Measurements from ENCODE around the gene ARID3A.

Gene ARID3A

GRCh38 chr19:958967-959855, 33.4 kb downstream of the ARID3A start:
- peaks cover 16% of the 10 kb centered on the region; the same call in 1 of the 2 replicates for H3K36me3 ChIP-seq (ENCODE audit: insufficient read depth, low read length)
- H4K20me1 ChIP-seq (ENCODE audit: insufficient read depth, low read length, poor library complexity, severe bottlenecking) = no peaks in the 10 kb centered on the region

GRCh38 chr19:960020-960419, 34.2 kb downstream of the ARID3A start:
- H3K9ac ChIP-seq (ENCODE audit: low read depth, low read length, poor library complexity, severe bottlenecking) = no peak overlapping the region
- no peaks in the 10 kb centered on the region for H3F3A ChIP-seq (ENCODE audit: low read depth)
- no peak overlapping the region for H3K4me2 ChIP-seq (ENCODE audit: low read depth, low read length, poor library complexity, severe bottlenecking)
- H3K36me3 ChIP-seq (ENCODE audit: insufficient read depth, low read length) = peaks cover 24% of the 10 kb centered on the region; the same call in 1 of the 2 replicates
- no peaks in the 10 kb centered on the region for H3K9me3 ChIP-seq (ENCODE audit: insufficient read depth, low read depth, low read length)
- no peaks in the 10 kb centered on the region for H3K27me3 ChIP-seq (ENCODE audit: insufficient read depth, low read length, poor library complexity, severe bottlenecking)
- H3K9me2 ChIP-seq (replicated peaks; ENCODE audit: low read depth, low read length) = no peaks in the 10 kb centered on the region
- no peak overlapping the region for H2AFZ ChIP-seq (ENCODE audit: low read length)
- no peaks in the 10 kb centered on the region for H3K4me1 ChIP-seq (ENCODE audit: insufficient read depth, low read length, poor library complexity, severe bottlenecking)
- H4K20me1 ChIP-seq (ENCODE audit: insufficient read depth, low read length, poor library complexity, severe bottlenecking) = no peaks in the 10 kb centered on the region
- H3K4me3 ChIP-seq (ENCODE audit: low read length, poor library complexity, severe bottlenecking) = no peak overlapping the region
- TF ChIP-seq CTCF (conservative IDR thresholded peaks at IDR 0.05; ENCODE audit: low read length) = no peak
- TF ChIP-seq EZH2phosphoT487 (IDR thresholded peaks at IDR 0.05; ENCODE audit: borderline replicate concordance) = no peak
- H3K79me2 ChIP-seq (ENCODE audit: insufficient read depth, low read length) = peaks cover 5% of the 10 kb centered on the region; the same call in 1 of the 2 replicates

More at GRCh38 chr19:958967-959855, 33.4 kb downstream of the ARID3A start:
- Histone ChIP-seq H2AFZ (ENCODE audit: low read length) (no peak overlapping the region), H3K4me2 (ENCODE audit: low read depth, low read length, poor library complexity, severe bottlenecking) (no peak overlapping the region), H3K27me3 (ENCODE audit: insufficient read depth, low read length, poor library complexity, severe bottlenecking) (no peaks in the 10 kb centered on the region), H3K79me2 (ENCODE audit: insufficient read depth, low read length) (peaks cover 10% of the 10 kb centered on the region; the same call in 1 of the 2 replicates), H3K9ac (ENCODE audit: low read depth, low read length, poor library complexity, severe bottlenecking) (no peak overlapping the region), H3F3A (ENCODE audit: low read depth) (no peaks in the 10 kb centered on the region), H3K4me1 (ENCODE audit: insufficient read depth, low read length, poor library complexity, severe bottlenecking) (no peaks in the 10 kb centered on the region), H3K4me3 (ENCODE audit: low read length, poor library complexity, severe bottlenecking) (no peak overlapping the region), H3K9me2 (replicated peaks; ENCODE audit: low read depth, low read length) (no peaks in the 10 kb centered on the region), H3K9me3 (ENCODE audit: insufficient read depth, low read depth, low read length) (no peaks in the 10 kb centered on the region)
- TF ChIP-seq EZH2phosphoT487 (IDR thresholded peaks at IDR 0.05; ENCODE audit: borderline replicate concordance) (no peak), CTCF (conservative IDR thresholded peaks at IDR 0.05; ENCODE audit: low read length) (no peak)

GRCh38 chr19:960601-960938, 34.7 kb downstream of the ARID3A start:
- Histone ChIP-seq H3F3A (ENCODE audit: low read depth) (no peaks in the 10 kb centered on the region), H2AFZ (ENCODE audit: low read length) (no peak overlapping the region), H3K4me1 (ENCODE audit: insufficient read depth, low read length, poor library complexity, severe bottlenecking) (no peaks in the 10 kb centered on the region), H3K4me3 (ENCODE audit: low read length, poor library complexity, severe bottlenecking) (no peak overlapping the region), H3K9ac (ENCODE audit: low read depth, low read length, poor library complexity, severe bottlenecking) (no peak overlapping the region), H3K9me2 (replicated peaks; ENCODE audit: low read depth, low read length) (no peaks in the 10 kb centered on the region), H4K20me1 (ENCODE audit: insufficient read depth, low read length, poor library complexity, severe bottlenecking) (no peaks in the 10 kb centered on the region), H3K27me3 (ENCODE audit: insufficient read depth, low read length, poor library complexity, severe bottlenecking) (no peaks in the 10 kb centered on the region), H3K9me3 (ENCODE audit: insufficient read depth, low read depth, low read length) (no peaks in the 10 kb centered on the region), H3K36me3 (ENCODE audit: insufficient read depth, low read length) (peaks cover 29% of the 10 kb centered on the region; the same call in 1 of the 2 replicates), H3K79me2 (ENCODE audit: insufficient read depth, low read length) (no peaks in the 10 kb centered on the region), H3K4me2 (ENCODE audit: low read depth, low read length, poor library complexity, severe bottlenecking) (no peak overlapping the region)
- TF ChIP-seq CTCF (conservative IDR thresholded peaks at IDR 0.05; ENCODE audit: low read length) (no peak), EZH2phosphoT487 (IDR thresholded peaks at IDR 0.05; ENCODE audit: borderline replicate concordance) (no peak)

Data from Loucy (cell line).